ENCODE measurements around the gene OCEL1. TPM values are rescaled to one million over a fixed set of nuclear protein-coding genes. Genes with fewer than 3 reads are reported as not detected.

The OCEL1 gene
- total RNA-seq, 4 donors from 2014 or later = 9.7 to 33.5 (median 21.8) TPM

DNA sequence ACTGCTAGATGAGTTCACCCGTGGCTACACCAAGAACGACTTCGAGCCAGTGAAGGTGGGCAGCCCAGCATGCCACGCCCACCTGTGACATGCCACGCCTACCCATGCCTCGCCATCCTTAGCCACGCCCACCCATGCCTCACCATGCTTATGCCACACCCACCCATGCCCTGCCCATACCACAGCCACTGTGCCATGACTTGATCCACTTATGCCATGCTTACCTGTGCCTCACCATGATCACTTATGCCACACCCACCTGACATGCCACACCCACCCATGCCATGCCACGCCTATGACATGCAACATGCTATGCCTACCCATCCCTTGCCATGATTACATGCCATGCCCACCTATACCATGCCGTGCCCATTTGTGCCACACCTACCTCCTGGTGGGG lies 23.8 kb upstream of the OCEL1 start:
- Histone ChIP-seq H3K36me3 (peaks cover 22 to 32% of the 10 kb centered on the region in 2 donors), H3K9me3 (no peaks in the 10 kb centered on the region), H3K27ac (no peak overlapping the region), H3K4me3 (replicated peaks in 1 of 3) (no peak overlapping the region), H3K27me3 (no peaks in the 10 kb centered on the region), H3K4me1 (no peaks in the 10 kb centered on the region)
- DNase-seq = no peak
- TF ChIP-seq POLR2A (IDR thresholded peaks at IDR 0.05) = no peak
- TF ChIP-seq, protein P1, sequence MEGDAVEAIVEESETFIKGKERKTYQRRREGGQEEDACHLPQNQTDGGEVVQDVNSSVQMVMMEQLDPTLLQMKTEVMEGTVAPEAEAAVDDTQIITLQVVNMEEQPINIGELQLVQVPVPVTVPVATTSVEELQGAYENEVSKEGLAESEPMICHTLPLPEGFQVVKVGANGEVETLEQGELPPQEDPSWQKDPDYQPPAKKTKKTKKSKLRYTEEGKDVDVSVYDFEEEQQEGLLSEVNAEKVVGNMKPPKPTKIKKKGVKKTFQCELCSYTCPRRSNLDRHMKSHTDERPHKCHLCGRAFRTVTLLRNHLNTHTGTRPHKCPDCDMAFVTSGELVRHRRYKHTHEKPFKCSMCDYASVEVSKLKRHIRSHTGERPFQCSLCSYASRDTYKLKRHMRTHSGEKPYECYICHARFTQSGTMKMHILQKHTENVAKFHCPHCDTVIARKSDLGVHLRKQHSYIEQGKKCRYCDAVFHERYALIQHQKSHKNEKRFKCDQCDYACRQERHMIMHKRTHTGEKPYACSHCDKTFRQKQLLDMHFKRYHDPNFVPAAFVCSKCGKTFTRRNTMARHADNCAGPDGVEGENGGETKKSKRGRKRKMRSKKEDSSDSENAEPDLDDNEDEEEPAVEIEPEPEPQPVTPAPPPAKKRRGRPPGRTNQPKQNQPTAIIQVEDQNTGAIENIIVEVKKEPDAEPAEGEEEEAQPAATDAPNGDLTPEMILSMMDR (IDR thresholded peaks at IDR 0.05) = no peak
- intact Hi-C loops (cut with DNase I) = loop anchor here (5.0 kb wide), 1 partner anchor 80 kb away; the partner anchor contains the start of gene ANKLE1
- 89 to 90% methylated on average over 9 of the region's 9 CpGs for WGBS, 2 donors

DNA sequence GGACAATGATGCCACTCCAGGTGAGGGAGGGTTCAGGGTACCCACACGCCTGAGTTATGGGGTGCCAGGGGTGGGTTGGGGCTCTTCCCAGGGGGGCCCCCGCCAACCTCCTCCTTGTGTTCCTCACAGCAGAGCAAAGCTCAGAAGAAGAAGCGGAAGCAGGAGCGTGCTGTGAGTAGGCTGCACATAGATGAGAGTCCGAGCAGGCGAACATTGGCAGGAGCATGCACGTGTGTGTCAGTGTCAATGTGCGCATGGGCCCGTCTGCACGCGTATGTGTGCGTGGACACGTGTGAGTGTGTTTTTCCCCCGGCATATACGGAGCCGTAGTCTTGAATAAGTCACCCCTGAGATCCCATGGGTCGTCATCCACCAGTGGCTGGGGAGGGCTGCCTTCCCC lies 23.3 kb upstream of the OCEL1 start:
- no peak for DNase-seq
- H3K9me3 ChIP-seq = no peaks in the 10 kb centered on the region
- H3K4me1 ChIP-seq = no peaks in the 10 kb centered on the region
- no peak overlapping the region for H3K27ac ChIP-seq
- 94% methylated on average over 17 of the region's 17 CpGs for WGBS, 2 donors
- no peak overlapping the region for H3K4me3 ChIP-seq (replicated peaks in 1 of 3)
- peaks cover 22 to 32% of the 10 kb centered on the region in 2 donors for H3K36me3 ChIP-seq
- no peaks in the 10 kb centered on the region for H3K27me3 ChIP-seq
- intact Hi-C loops (cut with DNase I) = loop anchor here (5.0 kb wide), 1 partner anchor 80 kb away; the partner anchor contains the start of gene ANKLE1
- TF ChIP-seq POLR2A (IDR thresholded peaks at IDR 0.05) = no peak
- TF ChIP-seq, protein P1 (IDR thresholded peaks at IDR 0.05) = no peak

DNA sequence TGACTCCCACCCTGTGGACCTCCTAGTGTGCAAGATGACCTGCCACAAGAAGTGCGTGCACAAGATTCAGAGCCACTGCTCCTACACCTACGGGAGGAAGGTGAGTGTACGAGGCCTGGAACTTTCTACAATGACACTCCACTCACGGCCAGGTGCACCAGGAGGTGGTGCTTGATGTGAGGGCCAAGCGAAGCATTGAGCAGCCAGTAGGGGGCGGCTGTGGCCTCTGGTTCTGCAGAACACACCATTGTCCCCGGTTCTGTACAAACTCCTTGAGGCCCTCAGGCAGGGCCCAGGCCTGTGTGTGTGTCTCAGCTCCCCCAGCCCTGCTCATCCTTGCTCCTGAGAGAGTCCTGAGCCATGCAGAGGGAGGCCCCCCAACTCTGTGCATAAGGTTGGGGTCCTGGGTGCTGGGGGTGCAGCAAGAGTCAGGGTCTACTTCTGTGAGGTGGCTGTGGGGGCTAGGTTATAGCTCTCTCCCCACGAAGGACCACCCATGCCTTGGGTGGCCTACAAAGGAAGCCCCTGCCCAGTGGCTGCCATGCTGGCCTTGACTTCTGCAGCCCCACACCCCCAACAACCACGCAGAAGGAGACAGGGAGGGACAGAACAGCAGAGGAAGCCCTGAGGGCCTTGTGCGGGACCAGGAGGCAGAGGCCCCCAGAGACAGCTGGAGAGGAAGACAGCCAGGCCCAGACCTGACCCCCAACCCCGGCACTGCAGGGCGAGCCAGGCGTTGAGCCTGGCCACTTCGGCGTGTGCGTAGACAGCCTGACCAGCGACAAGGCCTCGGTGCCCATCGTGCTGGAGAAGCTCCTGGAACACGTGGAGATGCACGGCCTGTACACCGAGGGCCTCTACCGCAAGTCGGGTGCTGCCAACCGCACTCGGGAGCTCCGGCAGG lies 20.5 kb upstream of the OCEL1 start:
- Histone ChIP-seq H3K27me3 (no peaks in the 10 kb centered on the region), H3K4me1 (no peaks in the 10 kb centered on the region), H3K4me3 (replicated peaks in 1 of 3) (no peak overlapping the region), H3K27ac (no peak overlapping the region), H3K36me3 (peaks cover 18 to 24% of the 10 kb centered on the region in 2 donors), H3K9me3 (no peaks in the 10 kb centered on the region)
- DNase-seq = peak; percentile 66 to 74
- intact Hi-C loops (cut with DNase I) = no loop called here
- TF ChIP-seq, protein P1 (IDR thresholded peaks at IDR 0.05) = peak in 5 of 6 experiments; percentile 27 to 76 (median 63)
- TF ChIP-seq POLR2A (IDR thresholded peaks at IDR 0.05) = no peak
- WGBS, 2 donors = 63 to 70% methylated on average over 9 to 11 of the region's 27 CpGs

DNA sequence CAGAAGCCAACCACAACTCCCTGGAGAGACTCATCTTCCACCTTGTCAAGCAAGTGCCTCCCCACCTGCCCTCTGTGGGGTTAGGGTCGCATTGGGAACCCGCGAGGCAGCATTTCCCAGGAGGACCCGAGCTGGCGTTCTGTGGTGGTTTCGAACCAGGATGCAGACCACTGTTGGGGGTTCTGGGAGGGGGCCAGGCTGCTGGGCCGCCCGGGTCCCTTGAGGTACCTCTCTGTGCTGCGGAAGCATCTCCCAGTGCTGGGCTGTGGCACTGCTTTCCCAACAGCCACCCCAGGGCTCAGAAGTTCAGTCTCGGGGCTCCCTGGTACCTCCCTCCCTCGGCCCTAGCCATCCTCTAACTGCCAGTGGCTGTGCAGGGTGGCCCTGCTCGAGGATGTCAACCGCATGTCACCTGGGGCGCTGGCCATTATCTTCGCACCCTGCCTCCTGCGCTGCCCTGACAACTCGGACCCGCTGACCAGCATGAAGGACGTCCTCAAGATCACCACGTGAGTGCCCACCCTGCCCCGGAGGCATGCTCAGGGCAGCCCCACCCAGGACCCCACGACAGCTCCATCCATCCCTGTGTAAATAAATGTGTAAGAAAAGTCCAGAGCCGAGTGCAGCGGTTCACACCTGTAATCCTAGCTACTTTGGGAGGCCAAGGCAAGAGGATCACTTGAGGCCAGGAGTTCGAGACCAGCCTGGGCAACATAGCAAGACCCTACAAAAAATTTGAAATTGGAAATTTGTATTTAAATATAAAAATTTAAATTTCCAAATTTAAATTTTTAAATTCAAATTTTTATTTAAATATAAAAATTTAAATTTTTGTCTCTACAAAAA lies 19.1 kb upstream of the OCEL1 start:
- TF ChIP-seq POLR2A (IDR thresholded peaks at IDR 0.05) = no peak
- TF ChIP-seq, protein P1 (IDR thresholded peaks at IDR 0.05) = no peak
- H3K9me3 ChIP-seq = no peaks in the 10 kb centered on the region
- H3K36me3 ChIP-seq = peaks cover 6 to 18% of the 10 kb centered on the region in 2 donors
- H3K27me3 ChIP-seq = no peaks in the 10 kb centered on the region
- H3K4me3 ChIP-seq (replicated peaks in 1 of 3) = no peak overlapping the region
- intact Hi-C loops (cut with DNase I) = no loop called here
- no peak for DNase-seq
- H3K4me1 ChIP-seq = no peaks in the 10 kb centered on the region
- H3K27ac ChIP-seq = no peak overlapping the region
- 96% methylated on average over 14 to 25 of the region's 25 CpGs for WGBS, 2 donors
